Activated T-helper 1 cell treated with anti-CD3 and anti-CD28 coated beads, Interleukin-12 subunit alpha, Interleukin-12 subunit beta, Interleukin-2, Interleukin-4 antibody, amounts not matched to agents 30 ng/mL and 10 ng/mL and 1 ng/mL, durations not matched to agents 14 hours and 24 hours and 36 hours (primary cell): ENCODE results near the gene PRKAR2A. TPM values are rescaled to one million over a fixed set of nuclear protein-coding genes. Genes with fewer than 3 reads are reported as not detected.
A peak's percentile ranks its signal among the peaks of the same experiment; 100 is the strongest.
"Not testable (repeated sequence)": the region's sequence is repeated elsewhere in the genome, so short reads cannot be mapped to it uniquely, and the experiment has no call there.

ENCODE experiments used
- DNase-seq: peaks from one replicate; pipeline ENCODE4 v3.0.0; 2021; ENCODE audit warnings: low spot score
- H3K27ac Mint-ChIP-seq: one replicate; pipeline ENCODE4 v1.8.0; 2021; ENCODE audit warnings: mild to moderate bottlenecking, mixed read lengths
- H3K27me3 Mint-ChIP-seq: one replicate; pipeline ENCODE4 v1.8.0; 2022; ENCODE audit warnings: mild to moderate bottlenecking, moderate library complexity, mixed read lengths; ENCODE audit not compliant: insufficient read depth
- H3K36me3 Mint-ChIP-seq: one replicate; pipeline ENCODE4 v1.8.0; 2021; ENCODE audit warnings: low read depth, mixed read lengths
- H3K4me1 Mint-ChIP-seq: one replicate; pipeline ENCODE4 v1.8.0; 2021; ENCODE audit warnings: low read depth, mixed read lengths
- H3K4me3 Mint-ChIP-seq: one replicate; pipeline ENCODE4 v1.8.0; 2021; ENCODE audit warnings: mild to moderate bottlenecking, moderate library complexity, mixed read lengths
- H3K9me3 Mint-ChIP-seq: one replicate; pipeline ENCODE4 v1.8.0; 2021; ENCODE audit warnings: mixed read lengths
- intact Hi-C: fragments of 100-400 bp; cut with micrococcal nuclease; formaldehyde crosslinking; loops from one replicate; pipeline ENCODE4 v1.15.1; 2024
- total RNA-seq: library from RNA; stranded (reverse); gene quantifications from 2 replicates; pipeline ENCODE4 v1.2.3, GENCODE V29; 2022

PRKAR2A gene
- total RNA-seq, 1 donor from 2014 or later: 34.7 TPM

GRCh38 chr3:48788544-48789162, 59.0 kb downstream of the PRKAR2A start:
- no peak for DNase-seq
- intact Hi-C loops: no loop called here
- Mint-ChIP-seq H3K27ac (peak overlapping the region; percentile 38), H3K4me3 (no peak overlapping the region), H3K27me3 (no peaks in the 10 kb centered on the region), H3K36me3 (peaks cover 14% of the 10 kb centered on the region), H3K4me1 (peaks cover 16% of the 10 kb centered on the region), H3K9me3 (no peaks in the 10 kb centered on the region)

- no peak overlapping the region for H3K27ac Mint-ChIP-seq
- no peaks in the 10 kb centered on the region for H3K27me3 Mint-ChIP-seq
- H3K36me3 Mint-ChIP-seq: peaks cover 15% of the 10 kb centered on the region
- intact Hi-C loops: no loop called here
- no peak overlapping the region for H3K4me3 Mint-ChIP-seq
- H3K4me1 Mint-ChIP-seq: peaks cover 16% of the 10 kb centered on the region
- H3K9me3 Mint-ChIP-seq: no peaks in the 10 kb centered on the region
- DNase-seq: no peak
Observed at GRCh38 chr3:48784426-48785120, 63.1 kb downstream of the PRKAR2A start.

GRCh38 chr3:48783304-48783703, 64.4 kb downstream of the PRKAR2A start:
- Mint-ChIP-seq H3K4me3 (no peak overlapping the region), H3K27ac (no peak overlapping the region), H3K27me3 (no peaks in the 10 kb centered on the region), H3K9me3 (no peaks in the 10 kb centered on the region), H3K4me1 (peaks cover 9% of the 10 kb centered on the region), H3K36me3 (peaks cover 10% of the 10 kb centered on the region)
- DNase-seq: no peak
- intact Hi-C loops: no loop called here

- no peak overlapping the region for H3K4me3 Mint-ChIP-seq
Observed at GRCh38 chr3:48782046-48782445, 65.6 kb downstream of the PRKAR2A start.

GRCh38 chr3:48778565-48778964, 69.1 kb downstream of the PRKAR2A start:
- H3K27me3 Mint-ChIP-seq, intact Hi-C loops, H3K27ac Mint-ChIP-seq, H3K9me3 Mint-ChIP-seq, H3K4me1 Mint-ChIP-seq, DNase-seq, H3K4me3 Mint-ChIP-seq: not testable (repeated sequence)
- H3K36me3 Mint-ChIP-seq: peaks cover 10% of the 10 kb centered on the region

More at GRCh38 chr3:48782046-48782445, 65.6 kb downstream of the PRKAR2A start:
- no peaks in the 10 kb centered on the region for H3K27me3 Mint-ChIP-seq
- intact Hi-C loops: no loop called here
- H3K27ac Mint-ChIP-seq: no peak overlapping the region
- peaks cover 6% of the 10 kb centered on the region for H3K4me1 Mint-ChIP-seq
- no peak for DNase-seq
- H3K9me3 Mint-ChIP-seq: no peaks in the 10 kb centered on the region
- peaks cover 12% of the 10 kb centered on the region for H3K36me3 Mint-ChIP-seq

GRCh38 chr3:48776854-48777253, 70.8 kb downstream of the PRKAR2A start:
- Mint-ChIP-seq H3K36me3 (peaks cover 11% of the 10 kb centered on the region), H3K4me1 (no peaks in the 10 kb centered on the region), H3K27ac (no peak overlapping the region), H3K27me3 (no peaks in the 10 kb centered on the region), H3K9me3 (no peaks in the 10 kb centered on the region), H3K4me3 (no peak overlapping the region)
- DNase-seq: no peak
- intact Hi-C loops: no loop called here

- intact Hi-C loops: no loop called here
- no peaks in the 10 kb centered on the region for H3K4me1 Mint-ChIP-seq
- H3K4me3 Mint-ChIP-seq: no peak overlapping the region
- no peak overlapping the region for H3K27ac Mint-ChIP-seq
- no peaks in the 10 kb centered on the region for H3K9me3 Mint-ChIP-seq
- H3K27me3 Mint-ChIP-seq: no peaks in the 10 kb centered on the region
- H3K36me3 Mint-ChIP-seq: peaks cover 17% of the 10 kb centered on the region
- DNase-seq: no peak
Observed at GRCh38 chr3:48770192-48770502, 77.5 kb downstream of the PRKAR2A start.

GRCh38 chr3:48765376-48765775, 82.3 kb downstream of the PRKAR2A start:
- no peaks in the 10 kb centered on the region for H3K9me3 Mint-ChIP-seq
- no peaks in the 10 kb centered on the region for H3K4me1 Mint-ChIP-seq
- no peak overlapping the region for H3K27ac Mint-ChIP-seq
- intact Hi-C loops: no loop called here
- no peak overlapping the region for H3K4me3 Mint-ChIP-seq
- no peaks in the 10 kb centered on the region for H3K27me3 Mint-ChIP-seq
- DNase-seq: no peak
- peaks cover 17% of the 10 kb centered on the region for H3K36me3 Mint-ChIP-seq

GRCh38 chr3:48762816-48763215, 84.9 kb downstream of the PRKAR2A start:
- H3K9me3 Mint-ChIP-seq: no peaks in the 10 kb centered on the region
- no peak overlapping the region for H3K27ac Mint-ChIP-seq
- no peaks in the 10 kb centered on the region for H3K4me1 Mint-ChIP-seq
- intact Hi-C loops: no loop called here
- DNase-seq: no peak
- H3K36me3 Mint-ChIP-seq: peaks cover 20% of the 10 kb centered on the region
- H3K4me3 Mint-ChIP-seq: no peak overlapping the region
- no peaks in the 10 kb centered on the region for H3K27me3 Mint-ChIP-seq

- peaks cover 19% of the 10 kb centered on the region for H3K36me3 Mint-ChIP-seq
- H3K9me3 Mint-ChIP-seq, H3K27me3 Mint-ChIP-seq, H3K27ac Mint-ChIP-seq, H3K4me3 Mint-ChIP-seq, H3K4me1 Mint-ChIP-seq, intact Hi-C loops, DNase-seq: not testable (repeated sequence)
Observed at GRCh38 chr3:48759991-48760540, 87.6 kb downstream of the PRKAR2A start.

- H3K4me3 Mint-ChIP-seq, DNase-seq, H3K27me3 Mint-ChIP-seq, H3K9me3 Mint-ChIP-seq, H3K27ac Mint-ChIP-seq, H3K4me1 Mint-ChIP-seq, intact Hi-C loops: not testable (repeated sequence)
- H3K36me3 Mint-ChIP-seq: peaks cover 16% of the 10 kb centered on the region
Observed at GRCh38 chr3:48759531-48759930, 88.1 kb downstream of the PRKAR2A start.

GRCh38 chr3:48759071-48759470, 88.6 kb downstream of the PRKAR2A start:
- Mint-ChIP-seq H3K27me3 (no peaks in the 10 kb centered on the region), H3K27ac (no peak overlapping the region), H3K9me3 (no peaks in the 10 kb centered on the region), H3K4me3 (no peak overlapping the region), H3K4me1 (no peaks in the 10 kb centered on the region), H3K36me3 (peaks cover 12% of the 10 kb centered on the region)
- DNase-seq: no peak
- intact Hi-C loops: no loop called here

- intact Hi-C loops: no loop called here
- no peak for DNase-seq
- no peak overlapping the region for H3K4me3 Mint-ChIP-seq
- H3K27ac Mint-ChIP-seq: no peak overlapping the region
- no peaks in the 10 kb centered on the region for H3K27me3 Mint-ChIP-seq
- H3K4me1 Mint-ChIP-seq: no peaks in the 10 kb centered on the region
- H3K9me3 Mint-ChIP-seq: no peaks in the 10 kb centered on the region
- H3K36me3 Mint-ChIP-seq: peaks cover 11% of the 10 kb centered on the region
Observed at GRCh38 chr3:48756640-48757039, 91.0 kb downstream of the PRKAR2A start.
